GM12878 (cell line): ENCODE data around the gene FAM76B. TPM values are rescaled to one million over a fixed set of nuclear protein-coding genes. Genes with fewer than 3 reads are reported as not detected.

Experiments
- ATAC-seq: fragments of 200-7000 bp; cut with Tn5 transposase; 3 replicates; pipeline ENCODE4 v1.9.1; 2020; ENCODE audit warnings: mild to moderate bottlenecking, moderate library complexity
- BruUV-seq: library from RNA; stranded (reverse); fragments of 400-500 nt; replicated peaks from 2 replicates; lab custom pipeline; 2021; lab: Mats Ljungman, UMichigan
- CTCF ChIA-PET: fragments of 300-600 bp; sonication (Branson Sonifier 250); formaldehyde crosslinking; extraction: SDS; loops from one replicate; lab custom pipeline; 2021; ENCODE audit warnings: inconsistent platforms; lab: Yijun Ruan, JAX
- POLR2A ChIA-PET: fragments of 350-600 bp; formaldehyde crosslinking; extraction: SDS; loops from one replicate; lab custom pipeline; 2021; ENCODE audit warnings: inconsistent platforms; lab: Charles Lee
- RAD21 ChIA-PET: fragments of 300-600 bp; sonication (Branson Sonifier 250); formaldehyde crosslinking; loops from one replicate; lab custom pipeline; 2023; ENCODE audit warnings: antibody characterized with exemption; ENCODE audit not compliant: unreplicated experiment; lab: Charles Lee
- SMC1A ChIA-PET: fragments of 300-600 bp; sonication (Branson Sonifier 250); formaldehyde crosslinking; loops from one replicate; lab custom pipeline; 2023; ENCODE audit not compliant: unreplicated experiment, uncharacterized antibody; lab: Charles Lee
- DNase-seq: peaks from one replicate; pipeline ENCODE4 v3.0.0-alpha.2; 2011; ENCODE audit warnings: low read depth, low spot score
- FAIRE-seq: peaks from 3 replicates; lab custom pipeline; 2011; peaks lifted over from hg19 to GRCh38; lab: Jason Lieb, UNC
- H2AFZ ChIP-seq: 2 replicates; pipeline ENCODE4 v1.6.0; 2011; ENCODE audit warnings: low read depth, low read length, control low read depth; ENCODE audit not compliant: control insufficient read depth
- H3K27ac ChIP-seq: 2 replicates; pipeline ENCODE4 v1.5.1; 2011; ENCODE audit warnings: control low read depth; ENCODE audit not compliant: control insufficient read depth, insufficient read depth
- H3K27me3 ChIP-seq, 2 experiments: replicated peaks in 1 of 2; 2 replicates each; pipeline versions ENCODE4 v1.6.0 to v1.6.1; 2011; ENCODE audit warnings: low read length in 1 of 2; ENCODE audit not compliant: control insufficient read depth in 2 of 2, insufficient read depth in 2 of 2
- H3K36me3 ChIP-seq, 2 experiments: 2 replicates each; pipeline ENCODE4 v1.5.1; 2011; ENCODE audit warnings: low read length in 1 of 2; ENCODE audit not compliant: control insufficient read depth in 2 of 2, insufficient read depth in 2 of 2
- H3K4me1 ChIP-seq: 2 replicates; pipeline ENCODE4 v1.6.1; 2011; ENCODE audit warnings: mild to moderate bottlenecking, low read length, moderate library complexity, mixed read lengths; ENCODE audit not compliant: control insufficient read depth, insufficient read depth
- H3K4me2 ChIP-seq: 2 replicates; pipeline ENCODE4 v1.6.0; 2011; ENCODE audit warnings: control low read depth; ENCODE audit not compliant: control insufficient read depth, insufficient read depth
- H3K4me3 ChIP-seq: fragments of 200-600 bp; sonication (generic); 2 replicates; pipeline ENCODE4 v1.5.1; 2016
- H3K79me2 ChIP-seq: 2 replicates; pipeline ENCODE4 v1.6.0; 2011; ENCODE audit warnings: low read length; ENCODE audit not compliant: control insufficient read depth, insufficient read depth
- H3K9ac ChIP-seq: 2 replicates; pipeline ENCODE4 v1.8.0; 2011; ENCODE audit warnings: low read length, control low read depth, mixed read lengths; ENCODE audit not compliant: control insufficient read depth, insufficient read depth
- H3K9me3 ChIP-seq: replicated peaks from 3 replicates; pipeline ENCODE4 v1.5.1; 2011; ENCODE audit warnings: mild to moderate bottlenecking, low read length; ENCODE audit not compliant: control insufficient read depth, insufficient read depth
- H4K20me1 ChIP-seq: 2 replicates; pipeline ENCODE4 v1.6.0; 2011; ENCODE audit not compliant: control insufficient read depth, insufficient read depth
- BCLAF1 ChIP-seq: fragments of 450-650 bp; IDR thresholded peaks from 2 replicates; pipeline ENCODE4 v1.6.1; 2017; ENCODE audit warnings: antibody characterized with exemption, mild to moderate bottlenecking, moderate library complexity
- CHD1 ChIP-seq: IDR thresholded peaks from 2 replicates; pipeline ENCODE4 v1.6.1; 2012; ENCODE audit warnings: low read depth, low read length, improper control_type of control experiment
- CHD2 ChIP-seq: IDR thresholded peaks from 2 replicates; pipeline ENCODE4 v1.6.1; 2011; ENCODE audit warnings: low read depth, low read length, improper control_type of control experiment, borderline replicate concordance
- MEF2B ChIP-seq: fragments of 450-650 bp; IDR thresholded peaks from 2 replicates; pipeline ENCODE4 v1.6.1; 2018; ENCODE audit warnings: mild to moderate bottlenecking, moderate library complexity; ENCODE audit not compliant: partially characterized antibody, poor library complexity, severe bottlenecking
- POLR2AphosphoS5 ChIP-seq: IDR thresholded peaks from 2 replicates; pipeline ENCODE4 v1.6.1; 2011; ENCODE audit warnings: mild to moderate bottlenecking, low read length, inconsistent platforms
- RUNX3 ChIP-seq: IDR thresholded peaks from 2 replicates; pipeline ENCODE4 v1.6.1; 2012; ENCODE audit warnings: low read length, inconsistent platforms
- SMARCA5 ChIP-seq: fragments of 450-650 bp; IDR thresholded peaks from 2 replicates; pipeline ENCODE4 v1.6.1; 2017; ENCODE audit warnings: mild to moderate bottlenecking
- YY1 ChIP-seq: IDR thresholded peaks from 2 replicates; pipeline ENCODE4 v1.6.1; 2011; ENCODE audit warnings: low read depth, mild to moderate bottlenecking, low read length
- ZNF207 ChIP-seq: fragments of 450-650 bp; IDR thresholded peaks from 2 replicates; pipeline ENCODE4 v1.6.1; 2014; ENCODE audit warnings: antibody characterized with exemption, mild to moderate bottlenecking, borderline replicate concordance
- WGBS: methylation state at CpG from one replicate; pipeline ENCODE4 v1.1.6; 2016; ENCODE audit warnings: low lambda C conversion rate; ENCODE audit not compliant: insufficient replicate concordance, insufficient coverage; ENCODE audit errors: missing lambda C conversion rate; 5-methylcytosine and 5-hydroxymethylcytosine counted together
- in situ Hi-C: fragments of 300-500 bp; cut with MboI; formaldehyde crosslinking; loops from 9 replicates; pipeline ENCODE4 v1.14.3; 2018; ENCODE audit warnings: mixed read lengths
- intact Hi-C: fragments of 100-400 bp; cut with micrococcal nuclease; formaldehyde crosslinking; loops from one replicate; pipeline ENCODE4 v1.14.2; 2022; ENCODE audit not compliant: unreplicated experiment
- polyA plus RNA-seq, 11 experiments: library from polyadenylated mRNA; depleted of rRNA in 4 of 11; unstranded in 6 of 11; stranded (reverse) in 5 of 11; fragments of >200 nt; fragmentation: Nextera tagmentation in 4 of 11; fragmentation: Illumina TruSeq in 1 of 11; extraction: Ambion mirVana in 4 of 11; extraction: Trizol in 1 of 11; gene quantifications; 1 replicate in 1 of 11; 2 replicates in 10 of 11; pipeline versions ENCODE4 v1.2.1 to v1.2.3, GENCODE V29; 2011 to 2016; ENCODE audit warnings: inconsistent platforms in 2 of 11, missing spikeins in 2 of 11, low read depth in 1 of 11
- total RNA-seq, 4 experiments: library from RNA; depleted of rRNA in 3 of 4; stranded (reverse); fragments of >200 nt in 3 of 4; fragmentation: Illumina TruSeq in 1 of 4; extraction: Trizol in 1 of 4; gene quantifications; 2 replicates each; pipeline versions ENCODE4 v1.2.1 to v1.2.3, GENCODE V29; 2013 to 2021
- TF ChIP-seq, protein P1 (sequence below), 3 experiments: IDR thresholded peaks in 2 of 3; conservative IDR thresholded peaks in 1 of 3; 2 replicates each; pipeline ENCODE4 v1.5.1; 2011; ENCODE audit warnings: low read depth in 3 of 3, low read length in 3 of 3, mild to moderate bottlenecking in 3 of 3, control low read depth in 2 of 3, moderate library complexity in 2 of 3, inconsistent platforms in 1 of 3, mixed read lengths in 1 of 3; ENCODE audit not compliant: control insufficient read depth in 2 of 3, insufficient read depth in 1 of 3; ENCODE audit errors: extremely low read depth in 1 of 3
- TF ChIP-seq, protein P2 (sequence below): IDR thresholded peaks from 2 replicates; pipeline ENCODE4 v1.6.1; 2012; ENCODE audit warnings: low read depth, low read length, improper control_type of control experiment

The FAM76B gene
- total and polyA plus RNA-seq, 10 of the 15 experiments (the other 5 are each of a cell fraction or from before 2014, with no cell fraction given): 13.5 to 56.8 (median 28.4) TPM

GRCh38 chr11:95788921-95789505 is 569 bp downstream of the FAM76B start:
- Histone ChIP-seq H3K27ac (peak overlapping the region; percentile 90), H2AFZ (peak overlapping the region; percentile 75), H3K4me3 (peak overlapping the region; percentile 85), H3K9ac (peak overlapping the region; percentile 94), H3K4me1 (0 out of 2 replicates have a peak, but pooled peaks cover 3% of the 10 kb centered on the region), H4K20me1 (no peaks in the 10 kb centered on the region), H3K27me3 (no peaks in the 10 kb centered on the region), H3K79me2 (peaks cover 59% of the 10 kb centered on the region), H3K36me3 (peaks cover 0 to 7% of the 10 kb centered on the region in 2 experiments; a peak in 3 of 4 replicates), H3K9me3 (no peaks in the 10 kb centered on the region), H3K4me2 (peak overlapping the region; percentile 19)
- DNase-seq: no peak
- BruUV-seq: no TSS peak
- TF ChIP-seq SMARCA5: 0 out of 2 replicates have a peak, but pooled peaks have one; percentile 51
- peak; percentile 85; the same call in 1 of the 2 replicates for TF ChIP-seq YY1
- 0 out of 2 replicates have a peak, but pooled peaks have one; percentile 39 for TF ChIP-seq ZNF207
- TF ChIP-seq, protein P1, sequence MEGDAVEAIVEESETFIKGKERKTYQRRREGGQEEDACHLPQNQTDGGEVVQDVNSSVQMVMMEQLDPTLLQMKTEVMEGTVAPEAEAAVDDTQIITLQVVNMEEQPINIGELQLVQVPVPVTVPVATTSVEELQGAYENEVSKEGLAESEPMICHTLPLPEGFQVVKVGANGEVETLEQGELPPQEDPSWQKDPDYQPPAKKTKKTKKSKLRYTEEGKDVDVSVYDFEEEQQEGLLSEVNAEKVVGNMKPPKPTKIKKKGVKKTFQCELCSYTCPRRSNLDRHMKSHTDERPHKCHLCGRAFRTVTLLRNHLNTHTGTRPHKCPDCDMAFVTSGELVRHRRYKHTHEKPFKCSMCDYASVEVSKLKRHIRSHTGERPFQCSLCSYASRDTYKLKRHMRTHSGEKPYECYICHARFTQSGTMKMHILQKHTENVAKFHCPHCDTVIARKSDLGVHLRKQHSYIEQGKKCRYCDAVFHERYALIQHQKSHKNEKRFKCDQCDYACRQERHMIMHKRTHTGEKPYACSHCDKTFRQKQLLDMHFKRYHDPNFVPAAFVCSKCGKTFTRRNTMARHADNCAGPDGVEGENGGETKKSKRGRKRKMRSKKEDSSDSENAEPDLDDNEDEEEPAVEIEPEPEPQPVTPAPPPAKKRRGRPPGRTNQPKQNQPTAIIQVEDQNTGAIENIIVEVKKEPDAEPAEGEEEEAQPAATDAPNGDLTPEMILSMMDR (IDR thresholded peaks at IDR 0.05 in 2 of 3, conservative IDR thresholded peaks at IDR 0.05 in 1 of 3; ENCODE audit: control insufficient read depth in 2 of 3, extremely low read depth in 1 of 3, insufficient read depth in 1 of 3, low read depth in 3 of 3, low read length in 3 of 3): peak; percentile 14 to 29 (median 25); a peak in 2 of 6 replicates
- peak; percentile 39; the same call in 1 of the 2 replicates for TF ChIP-seq RUNX3
- peak; percentile 76; the same call in 1 of the 2 replicates for TF ChIP-seq CHD1
- TF ChIP-seq MEF2B: no peak
- peak; percentile 46; the same call in 1 of the 2 replicates for TF ChIP-seq POLR2AphosphoS5
- TF ChIP-seq BCLAF1: no peak
- TF ChIP-seq, protein P2, sequence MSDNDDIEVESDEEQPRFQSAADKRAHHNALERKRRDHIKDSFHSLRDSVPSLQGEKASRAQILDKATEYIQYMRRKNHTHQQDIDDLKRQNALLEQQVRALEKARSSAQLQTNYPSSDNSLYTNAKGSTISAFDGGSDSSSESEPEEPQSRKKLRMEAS: no peak
- TF ChIP-seq CHD2: no peak
- WGBS: 2% methylated on average over 34 of the region's 34 CpGs
- SMC1A ChIA-PET: interaction anchor here (0.5 to 5.6 kb wide), 12 partner anchors 10 to 728 kb away, joined by 3 to 37 read pairs (median 4); partner anchors contain the start of genes CCDC82, JRKL and SESN3
- POLR2A ChIA-PET: interaction anchor here (0.6 to 5.5 kb wide), 10 partner anchors 10 to 722 kb away, joined by 3 to 29 read pairs (median 8); partner anchors contain the start of genes CCDC82, JRKL, SESN3 and SRSF8
- in situ Hi-C loops (no loop called here), intact Hi-C loops (loop anchor here (1.0 to 10.0 kb wide), 3 partner anchors 600 to 824 kb away; partner anchors contain the start of gene CCDC82)
- CTCF ChIA-PET: interaction anchor here (0.6 to 3.3 kb wide), 12 partner anchors 9 to 675 kb away, joined by 3 to 16 read pairs (median 4); partner anchors contain the start of genes CCDC82, JRKL and MAML2
- FAIRE-seq: no peak
- RAD21 ChIA-PET: interaction anchor here (1.0 to 3.1 kb wide), 7 partner anchors 9 to 720 kb away, joined by 3 to 12 read pairs (median 6); partner anchors contain the start of genes CCDC82 and JRKL
- ATAC-seq: peak; percentile 6; the same call in 2 of the 3 replicates
